Stimulated activated CD4-positive, alpha-beta T cell treated with anti-CD3 and anti-CD28 coated beads, Interleukin-1b, Interleukin-23, amount 100 ng/mL, for 48 hours (primary cell): Measurements from ENCODE around the gene SLX4.

Experiments used
- DNase-seq: peaks from one replicate; pipeline ENCODE4 v3.0.0-alpha.2; 2020

The SLX4 gene

DNA sequence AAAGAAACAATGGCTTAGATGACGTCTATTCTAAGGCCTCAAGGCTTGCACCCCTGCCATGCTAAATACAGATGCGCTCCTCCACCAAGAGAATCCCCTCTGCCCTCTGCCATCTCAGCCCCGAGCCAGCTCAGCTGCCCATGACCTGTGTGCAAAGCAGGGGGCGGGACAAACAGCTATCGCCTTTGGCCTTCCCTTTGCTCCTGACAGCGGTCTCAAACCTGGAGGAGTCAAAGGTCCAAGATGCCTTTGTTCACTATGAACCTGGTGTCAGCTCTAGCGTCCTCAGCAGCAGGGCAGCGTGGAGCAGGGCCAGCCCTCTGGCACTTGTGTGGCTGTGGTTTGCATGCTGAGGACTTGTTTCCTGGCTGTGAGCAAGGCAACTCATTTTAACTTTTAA lies 12.3 kb downstream of the SLX4 start:
- DNase-seq, result no peak

GRCh38 chr16:3598236-3598635 lies 13.2 kb downstream of the SLX4 start:
- no peak for DNase-seq

- no peak for DNase-seq
Measured at GRCh38 chr16:3597676-3598075, 13.7 kb downstream of the SLX4 start.

DNA sequence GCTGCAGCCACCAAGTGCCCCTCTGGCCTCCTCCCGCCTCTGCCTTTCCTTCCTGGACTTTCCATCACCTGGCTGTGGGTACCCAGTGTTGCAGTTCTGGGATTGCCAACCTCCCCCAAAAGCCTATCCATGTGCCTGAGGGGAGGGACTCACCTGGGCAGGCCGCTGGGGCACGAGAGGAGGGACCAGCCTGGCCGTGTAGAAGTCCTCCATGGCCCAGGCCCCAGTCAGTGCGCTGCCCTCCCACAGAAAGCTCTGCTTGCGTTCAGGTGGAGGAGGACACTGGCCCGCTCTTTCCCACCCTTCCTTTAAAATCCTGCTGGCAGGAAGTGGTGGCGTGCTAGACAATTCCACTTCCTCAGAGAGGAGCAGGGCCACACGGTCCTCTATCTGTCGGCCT lies 14.2 kb downstream of the SLX4 start:
- DNase-seq, result no peak

DNA sequence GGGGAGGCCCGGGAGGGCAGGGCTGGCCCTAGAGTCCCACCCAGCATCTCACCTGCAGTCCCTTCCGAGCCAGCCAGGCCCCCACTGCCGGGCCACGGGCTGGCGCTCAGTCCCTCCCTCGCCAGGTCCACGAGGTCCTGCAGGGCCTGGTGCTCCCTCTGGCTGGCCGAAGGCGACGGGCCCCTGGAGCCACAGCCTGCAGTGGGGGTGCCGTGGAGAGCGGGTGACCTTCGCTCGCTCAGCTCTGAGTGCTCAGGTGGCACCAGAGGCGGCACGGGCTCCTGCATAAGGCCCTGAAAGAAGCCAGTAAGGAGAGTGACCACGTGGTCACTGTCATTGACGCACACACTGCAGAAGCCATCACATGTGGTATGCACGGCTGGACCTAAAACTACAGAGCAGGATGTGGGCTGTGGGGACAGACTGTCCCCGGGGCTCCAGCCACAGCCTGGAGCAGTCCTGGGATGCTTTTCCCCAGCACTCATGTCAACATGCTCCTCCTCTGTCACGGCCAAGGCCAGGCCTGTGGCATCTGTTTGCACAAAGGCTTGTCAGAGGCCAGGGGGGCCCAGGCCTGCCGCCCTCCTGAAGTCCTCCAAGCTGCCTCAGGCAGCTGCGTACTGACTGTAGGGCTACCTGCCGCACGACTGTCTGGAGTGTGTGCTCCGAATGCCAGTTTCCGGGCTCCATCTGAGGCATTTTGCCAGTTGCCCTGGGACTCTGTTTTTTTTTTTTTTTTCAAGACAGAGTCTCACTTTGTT lies 15.1 kb downstream of the SLX4 start:
- DNase-seq, result no peak

DNA sequence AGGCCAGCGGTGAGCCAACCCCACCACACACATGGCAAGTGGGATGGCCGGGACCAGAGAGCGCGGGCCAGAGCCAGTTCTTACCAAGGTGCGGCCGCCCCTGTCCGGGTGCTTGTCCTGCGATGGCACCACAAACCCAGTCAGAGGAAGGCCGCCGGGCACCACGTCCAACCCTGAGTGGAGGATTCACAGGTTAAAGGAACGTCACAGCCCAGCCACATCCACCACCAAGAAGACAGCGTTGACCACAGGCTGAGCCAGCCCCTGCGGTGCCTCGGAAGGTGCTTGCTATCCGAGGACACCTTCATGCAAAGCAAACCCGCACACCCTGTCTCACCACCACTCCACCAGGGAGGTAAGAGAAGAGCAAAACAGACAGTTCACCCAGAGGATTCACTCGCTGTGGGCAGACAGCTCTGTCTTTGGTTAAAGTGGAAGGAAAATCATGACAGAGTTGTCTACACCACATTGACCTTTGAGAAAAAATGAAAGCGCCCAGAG lies 15.8 kb downstream of the SLX4 start:
- no peak for DNase-seq

DNA sequence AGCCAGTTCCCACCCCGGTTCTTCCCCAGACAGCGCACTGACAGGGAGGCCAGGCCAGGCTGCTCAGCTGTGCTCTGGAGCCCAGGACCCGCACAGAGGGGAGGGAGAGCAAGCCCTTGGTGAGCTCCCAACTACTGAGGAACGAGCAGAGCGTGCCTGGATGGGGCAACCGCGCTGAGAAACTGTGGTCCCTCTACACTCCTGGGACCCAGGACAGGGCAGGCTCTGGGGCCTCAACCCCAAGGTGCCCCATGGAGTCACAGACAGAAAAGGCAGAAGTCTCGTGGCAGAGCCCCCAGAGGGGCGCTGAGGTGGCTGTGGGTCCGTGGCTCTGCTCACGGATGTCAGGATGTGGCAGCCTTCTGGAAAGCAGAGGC lies 16.3 kb downstream of the SLX4 start:
- no peak for DNase-seq

GRCh38 chr16:3594316-3595109 lies 16.9 kb downstream of the SLX4 start:
- DNase-seq, result no peak

DNA sequence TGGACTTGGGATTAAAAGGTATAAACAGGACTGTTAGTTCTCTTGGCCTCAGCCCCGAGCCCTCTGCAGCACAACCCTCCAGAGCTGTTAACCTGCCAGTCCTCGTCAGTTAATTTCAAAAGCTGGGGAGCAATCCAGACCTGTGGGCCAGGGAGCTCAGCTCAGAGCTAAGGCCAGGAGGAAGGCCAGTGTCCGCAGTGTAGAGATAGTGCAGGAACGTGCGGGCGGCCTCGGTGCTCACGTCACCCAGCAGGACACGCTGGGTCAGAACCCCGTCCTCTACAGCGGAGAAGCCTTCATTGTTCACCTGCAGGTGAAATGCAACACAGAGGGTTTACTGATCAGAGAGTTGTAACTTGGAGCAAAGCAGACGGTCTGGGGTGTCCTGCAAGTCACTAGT lies 18.8 kb downstream of the SLX4 start:
- DNase-seq, result no peak

DNA sequence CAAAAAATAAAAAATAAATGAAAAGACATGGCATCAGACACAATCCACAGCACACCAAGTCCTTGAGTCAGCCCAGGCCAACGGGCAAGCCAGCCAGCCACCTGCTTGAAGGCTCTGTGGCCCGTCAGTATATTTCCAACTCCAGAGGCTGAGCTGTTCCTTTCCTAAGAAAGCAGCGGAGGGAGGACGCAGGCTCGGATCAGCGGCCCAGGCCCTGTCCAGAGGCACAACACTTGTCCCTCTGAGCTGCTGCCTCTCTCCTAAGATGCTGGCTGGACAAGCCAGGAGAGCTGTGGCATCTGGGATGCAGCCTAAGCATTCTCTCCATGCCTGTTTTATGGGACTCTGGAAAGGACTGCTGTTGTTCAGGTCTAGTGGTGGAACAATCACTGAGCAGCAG lies 19.4 kb downstream of the SLX4 start:
- DNase-seq, result no peak

DNA sequence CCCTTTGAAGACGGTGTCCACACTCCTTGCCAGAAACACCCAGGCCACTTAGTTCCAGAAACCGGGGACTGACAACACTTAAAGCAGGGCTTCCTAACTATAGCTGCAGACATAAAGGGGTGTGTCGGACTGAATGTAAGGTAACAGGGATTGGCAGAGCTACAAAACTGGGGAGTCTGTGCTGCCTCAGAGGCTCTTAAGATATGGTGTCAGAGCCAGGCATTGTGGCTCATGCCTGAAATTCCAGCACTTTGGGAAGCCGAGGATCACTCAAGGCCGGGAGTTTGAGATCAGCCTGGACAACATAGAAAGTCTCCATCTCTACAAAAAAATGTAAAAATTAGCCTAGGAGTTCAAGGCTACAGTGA lies 20.0 kb downstream of the SLX4 start:
- no peak for DNase-seq

DNA sequence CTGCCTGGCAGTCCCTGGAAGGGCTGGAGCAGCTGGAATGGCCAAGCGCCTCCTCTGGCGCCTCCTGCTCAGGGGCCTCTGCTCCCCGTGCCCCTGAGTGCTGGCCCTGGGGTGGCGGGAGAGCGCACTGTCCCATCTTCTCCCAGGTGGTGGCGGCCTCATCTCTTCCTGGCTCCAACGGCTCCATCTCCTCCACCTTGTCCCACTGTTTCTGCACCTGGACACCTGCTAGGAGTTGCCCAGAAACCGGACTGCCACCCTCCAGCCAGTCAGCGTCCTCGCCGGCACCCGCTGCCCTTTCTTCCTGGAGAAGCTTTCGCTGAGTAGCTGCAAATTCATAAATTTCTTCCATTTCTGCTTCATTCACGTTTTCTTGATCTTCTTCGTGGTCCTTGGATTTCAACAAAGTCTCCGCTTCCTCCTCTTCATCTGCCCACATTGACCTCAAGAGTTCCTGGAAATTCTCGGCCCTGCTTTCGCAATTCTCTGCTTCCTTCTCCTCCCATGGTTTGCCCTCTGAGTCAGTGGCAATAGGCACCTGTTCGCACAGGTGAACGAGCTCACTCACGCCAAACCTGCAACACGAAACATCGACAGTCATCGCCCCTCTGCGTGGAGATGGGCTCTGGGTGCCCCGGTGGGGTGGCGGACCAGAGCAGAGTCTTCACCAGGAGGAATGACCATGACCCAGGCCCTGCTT lies 20.5 kb downstream of the SLX4 start:
- DNase-seq, result no peak

GRCh38 chr16:3589991-3590701 lies 21.3 kb downstream of the SLX4 start:
- no peak for DNase-seq

- DNase-seq, result no peak
Measured at GRCh38 chr16:3589441-3589921, 21.9 kb downstream of the SLX4 start.

GRCh38 chr16:3589001-3589400 lies 22.4 kb downstream of the SLX4 start:
- no peak for DNase-seq

- no peak for DNase-seq
Measured at GRCh38 chr16:3587547-3588110, 23.8 kb downstream of the SLX4 start.

DNA sequence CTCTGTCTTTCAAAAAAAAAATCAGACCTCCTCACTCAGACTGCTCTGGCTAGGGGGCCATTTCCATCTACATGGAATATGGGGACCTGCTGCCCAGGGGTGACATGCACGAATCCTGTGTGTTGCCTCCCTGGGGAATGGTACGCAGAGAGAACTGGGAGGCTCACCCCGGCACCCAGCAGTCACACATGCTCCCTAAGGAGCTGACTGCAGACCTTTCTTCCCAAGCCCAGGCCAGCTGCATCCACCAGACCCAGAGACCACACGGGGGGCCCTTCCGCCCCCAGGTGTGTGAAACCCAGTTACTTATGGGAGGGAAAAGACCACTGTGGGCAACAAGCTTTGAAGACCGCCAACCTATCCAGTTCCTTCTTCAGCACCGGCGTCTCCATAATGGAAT lies 27.0 kb downstream of the SLX4 start:
- DNase-seq, result no peak

DNA sequence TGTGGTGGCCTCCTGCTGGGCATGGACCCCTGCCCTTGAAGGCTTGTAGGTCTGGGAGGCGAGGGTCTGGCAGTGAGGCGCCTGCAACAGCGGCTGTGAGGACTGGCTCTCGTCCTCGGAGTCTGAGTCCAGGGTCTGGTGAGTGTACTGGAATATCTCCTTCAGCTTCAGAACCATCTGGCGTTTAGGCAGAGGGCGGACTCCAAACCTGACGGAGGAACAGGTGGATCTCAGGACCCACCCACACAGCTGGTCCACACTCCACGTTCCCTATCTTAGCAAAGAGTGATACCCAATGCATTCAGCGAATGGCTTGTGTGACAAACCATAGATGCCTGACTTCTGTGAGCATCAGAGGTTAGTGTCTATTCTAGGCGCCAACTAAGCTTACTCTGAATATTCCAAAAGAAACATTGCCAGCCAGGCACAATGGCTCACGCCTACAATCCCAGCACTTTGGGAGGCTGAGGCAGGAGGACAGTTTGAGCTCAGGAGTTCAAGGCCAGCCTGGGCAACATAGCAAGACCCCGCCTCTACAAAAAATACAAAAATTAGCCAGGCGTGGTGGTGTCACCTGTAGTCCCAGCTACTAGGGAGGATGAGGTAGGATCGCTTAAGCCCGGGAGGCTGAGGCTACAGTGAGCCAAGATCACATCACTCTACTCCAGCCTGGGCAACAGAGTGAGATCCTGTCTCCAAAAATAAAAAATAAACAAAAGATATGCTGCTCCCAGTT lies 27.9 kb downstream of the SLX4 start:
- DNase-seq, result no peak

DNA sequence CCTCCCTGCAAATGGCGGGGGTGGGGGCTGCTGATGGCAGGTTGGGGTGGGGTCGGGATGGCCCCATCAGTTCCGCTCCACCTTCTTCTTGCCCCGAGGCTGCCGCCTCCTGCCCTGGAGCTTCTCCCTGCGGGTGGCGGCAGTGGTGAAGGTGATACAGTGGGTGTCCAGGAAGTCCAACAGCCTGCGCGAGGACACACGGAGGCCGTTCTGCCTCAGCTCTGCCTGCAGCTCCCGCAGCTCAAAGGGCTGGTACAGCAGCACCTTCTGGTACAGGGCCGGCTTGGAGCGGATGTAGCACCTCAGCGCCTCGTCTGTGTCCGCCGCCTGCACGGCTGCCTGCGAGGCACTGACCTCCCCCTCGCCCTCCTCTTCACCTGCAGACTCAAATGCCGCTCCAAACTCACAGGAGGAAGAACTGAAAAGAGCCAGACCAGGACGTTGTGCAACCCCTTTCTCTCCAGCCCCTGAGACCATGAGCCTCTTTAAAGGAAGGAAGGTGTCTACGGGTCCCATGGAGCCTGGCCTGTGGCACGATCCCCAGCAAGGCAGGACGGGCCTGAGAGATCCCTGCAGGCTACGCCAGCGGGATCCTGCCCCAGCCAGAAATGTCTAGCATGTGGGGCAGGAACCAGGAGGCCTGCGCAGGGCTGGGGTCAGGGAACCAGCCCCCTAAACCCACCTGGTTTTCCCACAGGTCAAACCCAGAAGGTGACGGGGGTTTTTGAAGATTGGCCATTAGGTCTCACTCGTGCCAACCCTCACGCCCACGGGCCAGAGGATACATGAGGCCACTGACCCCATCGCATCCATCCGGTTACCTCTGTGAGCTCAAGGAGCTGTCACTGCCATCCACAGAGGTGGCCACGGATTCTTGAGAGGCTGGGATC lies 28.9 kb downstream of the SLX4 start:
- DNase-seq, result no peak

GRCh38 chr16:3581392-3581791 lies 30.0 kb downstream of the SLX4 start:
- DNase-seq, result no peak

GRCh38 chr16:3580686-3581085 lies 30.7 kb downstream of the SLX4 start:
- DNase-seq, result no peak
